Epithelial cell of esophagus (primary cell): Measurements from ENCODE around the gene ARPP19.

Experiments
- DNase-seq: peaks from one replicate; pipeline ENCODE4 v3.0.0; 2010; ENCODE audit warnings: low read depth
- H3K4me3 ChIP-seq: 2 replicates; pipeline ENCODE4 v1.5.1; 2011; ENCODE audit warnings: mild to moderate bottlenecking, low read length, control low read depth
- CTCF ChIP-seq: IDR thresholded peaks from 2 replicates; pipeline ENCODE4 v1.5.1; 2011; ENCODE audit warnings: low read depth, mild to moderate bottlenecking, low read length, control low read depth, inconsistent platforms; ENCODE audit not compliant: insufficient read depth; ENCODE audit errors: missing control alignments

ARPP19 gene

GRCh38 chr15:52509500-52510245 is 59.2 kb downstream of the ARPP19 start:
- no peak overlapping the region for H3K4me3 ChIP-seq
- TF ChIP-seq CTCF, result no peak
- no peak for DNase-seq

- no peak overlapping the region for H3K4me3 ChIP-seq
- TF ChIP-seq CTCF, result no peak
- no peak for DNase-seq
Observed at GRCh38 chr15:52506549-52506948, 62.3 kb downstream of the ARPP19 start.

- no peak for TF ChIP-seq CTCF
- H3K4me3 ChIP-seq, result no peak overlapping the region
- peak; percentile 91 for DNase-seq
Observed at GRCh38 chr15:52505151-52505550, 63.7 kb downstream of the ARPP19 start.

- DNase-seq, result peak; percentile 85
- no peak overlapping the region for H3K4me3 ChIP-seq
- TF ChIP-seq CTCF, result no peak
Observed at GRCh38 chr15:52503788-52504496, 64.9 kb downstream of the ARPP19 start.

- H3K4me3 ChIP-seq, result no peak overlapping the region
- DNase-seq, result no peak
- no peak for TF ChIP-seq CTCF
Observed at GRCh38 chr15:52502608-52503007, 66.2 kb downstream of the ARPP19 start.

- H3K4me3 ChIP-seq, result no peak overlapping the region
- DNase-seq, result no peak
- no peak for TF ChIP-seq CTCF
Observed at GRCh38 chr15:52499506-52499905, 69.3 kb downstream of the ARPP19 start.
